Body of pancreas (tissue), 4 donors: ENCODE results near the gene ACADSB.

Experiments
- POLR2A ChIP-seq, 3 donors: fragments of 450-650 bp; IDR thresholded peaks; one replicate each; pipeline ENCODE4 v1.6.1; 2016; ENCODE audit warnings: antibody characterized with exemption in 3 of 3, mild to moderate bottlenecking in 2 of 3
- TF ChIP-seq, protein P1 (sequence below), 7 experiments: fragments of 450-650 bp in 4 of 7; fragments of 200-600 bp in 3 of 7; sonication (generic) in 3 of 7; IDR thresholded peaks; one replicate each; pipeline ENCODE4 v1.5.1; 2016 to 2019; ENCODE audit warnings: antibody characterized with exemption in 7 of 7

GRCh38 chr10:122974543-122975064 lies 34.2 kb upstream of the ACADSB start:
- TF ChIP-seq, protein P1, sequence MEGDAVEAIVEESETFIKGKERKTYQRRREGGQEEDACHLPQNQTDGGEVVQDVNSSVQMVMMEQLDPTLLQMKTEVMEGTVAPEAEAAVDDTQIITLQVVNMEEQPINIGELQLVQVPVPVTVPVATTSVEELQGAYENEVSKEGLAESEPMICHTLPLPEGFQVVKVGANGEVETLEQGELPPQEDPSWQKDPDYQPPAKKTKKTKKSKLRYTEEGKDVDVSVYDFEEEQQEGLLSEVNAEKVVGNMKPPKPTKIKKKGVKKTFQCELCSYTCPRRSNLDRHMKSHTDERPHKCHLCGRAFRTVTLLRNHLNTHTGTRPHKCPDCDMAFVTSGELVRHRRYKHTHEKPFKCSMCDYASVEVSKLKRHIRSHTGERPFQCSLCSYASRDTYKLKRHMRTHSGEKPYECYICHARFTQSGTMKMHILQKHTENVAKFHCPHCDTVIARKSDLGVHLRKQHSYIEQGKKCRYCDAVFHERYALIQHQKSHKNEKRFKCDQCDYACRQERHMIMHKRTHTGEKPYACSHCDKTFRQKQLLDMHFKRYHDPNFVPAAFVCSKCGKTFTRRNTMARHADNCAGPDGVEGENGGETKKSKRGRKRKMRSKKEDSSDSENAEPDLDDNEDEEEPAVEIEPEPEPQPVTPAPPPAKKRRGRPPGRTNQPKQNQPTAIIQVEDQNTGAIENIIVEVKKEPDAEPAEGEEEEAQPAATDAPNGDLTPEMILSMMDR (IDR thresholded peaks at IDR 0.05), result no peak
- TF ChIP-seq POLR2A (IDR thresholded peaks at IDR 0.05), result no peak
